IMR-90 (cell line): ENCODE results near the gene PTPN7. TPM values are rescaled to one million over a fixed set of nuclear protein-coding genes. Genes with fewer than 3 reads are reported as not detected.

ENCODE experiments used
- ATAC-seq: fragments of 200-7000 bp; cut with Tn5 transposase; 2 replicates; pipeline ENCODE4 v1.9.1; 2020; ENCODE audit warnings: low read depth, mild to moderate bottlenecking, moderate library complexity
- BruUV-seq: library from RNA; stranded (reverse); fragments of 400-500 nt; replicated peaks from 2 replicates; lab custom pipeline; 2021; lab: Mats Ljungman, UMichigan
- CTCF ChIA-PET: fragments of 300-600 bp; formaldehyde crosslinking; extraction: SDS; loops from one replicate; lab custom pipeline; 2021; ENCODE audit warnings: antibody characterized with exemption; lab: Yijun Ruan, JAX
- POLR2A ChIA-PET: fragments of 300-600 bp; sonication (Branson Sonifier 250); formaldehyde crosslinking; loops from one replicate; lab custom pipeline; 2022; ENCODE audit warnings: antibody characterized with exemption; ENCODE audit not compliant: unreplicated experiment; lab: Charles Lee
- DNase-seq: peaks from one replicate; pipeline ENCODE4 v3.0.0; 2013
- H2AFZ ChIP-seq: replicated peaks from 2 replicates; pipeline ENCODE3; 2013; ENCODE audit warnings: low read length, mild to moderate bottlenecking; ENCODE audit not compliant: poor library complexity
- H2AK5ac ChIP-seq: 2 replicates; pipeline ENCODE4 v1.6.1; 2013; ENCODE audit warnings: low read depth, low read length, inconsistent platforms
- H2AK9ac ChIP-seq: replicated peaks from 2 replicates; pipeline ENCODE3; 2013; ENCODE audit warnings: mild to moderate bottlenecking, low read depth, low read length, moderate library complexity; ENCODE audit not compliant: poor library complexity
- H2BK120ac ChIP-seq: 2 replicates; pipeline ENCODE4 v1.6.1; 2013; ENCODE audit warnings: low read depth, low read length, inconsistent platforms
- H2BK15ac ChIP-seq: 3 replicates; pipeline ENCODE4 v1.6.1; 2013; ENCODE audit warnings: low read depth, low read length, inconsistent platforms
- H2BK20ac ChIP-seq: 2 replicates; pipeline ENCODE4 v1.6.1; 2013; ENCODE audit warnings: low read depth, mild to moderate bottlenecking, inconsistent platforms, low read length, moderate library complexity
- H2BK5ac ChIP-seq: 2 replicates; pipeline ENCODE4 v1.6.1; 2013; ENCODE audit warnings: mild to moderate bottlenecking, low read depth, low read length, inconsistent platforms; ENCODE audit not compliant: poor library complexity, severe bottlenecking
- H3K14ac ChIP-seq: replicated peaks from 2 replicates; pipeline ENCODE4 v1.6.1; 2013; ENCODE audit warnings: low read depth, low read length, inconsistent platforms
- H3K18ac ChIP-seq: 2 replicates; pipeline ENCODE4 v1.6.1; 2013; ENCODE audit warnings: low read depth, low read length, control low read depth
- H3K23ac ChIP-seq: 2 replicates; pipeline ENCODE4 v1.6.1; 2013; ENCODE audit warnings: low read depth, low read length, inconsistent platforms
- H3K27ac ChIP-seq: 2 replicates; pipeline ENCODE4 v1.5.1; 2013; ENCODE audit warnings: mild to moderate bottlenecking, control low read depth, low read length; ENCODE audit not compliant: insufficient read depth
- H3K27me3 ChIP-seq: 2 replicates; pipeline ENCODE4 v1.6.1; 2013; ENCODE audit warnings: low read length; ENCODE audit not compliant: control insufficient read depth, insufficient read depth
- H3K36me3 ChIP-seq: 2 replicates; pipeline ENCODE4 v1.6.1; 2013; ENCODE audit warnings: low read length, mixed read lengths; ENCODE audit not compliant: control insufficient read depth, insufficient read depth
- H3K4ac ChIP-seq: 2 replicates; pipeline ENCODE4 v1.6.1; 2013; ENCODE audit warnings: low read depth, low read length, inconsistent platforms
- H3K4me1 ChIP-seq: 2 replicates; pipeline ENCODE4 v1.6.1; 2013; ENCODE audit warnings: low read length, mixed read lengths; ENCODE audit not compliant: control insufficient read depth, insufficient read depth
- H3K4me2 ChIP-seq: 2 replicates; pipeline ENCODE4 v1.6.1; 2013; ENCODE audit warnings: low read depth, mild to moderate bottlenecking, control low read depth, low read length, moderate library complexity
- H3K4me3 ChIP-seq: 2 replicates; pipeline ENCODE4 v1.5.1; 2013; ENCODE audit warnings: low read depth, mild to moderate bottlenecking, control low read depth, low read length, moderate library complexity; ENCODE audit not compliant: insufficient read depth
- H3K56ac ChIP-seq: 2 replicates; pipeline ENCODE4 v1.6.1; 2013; ENCODE audit warnings: low read length, inconsistent platforms; ENCODE audit not compliant: insufficient read depth; ENCODE audit errors: extremely low read depth
- H3K79me1 ChIP-seq, 2 experiments: 2 replicates each; pipeline ENCODE4 v1.6.1; 2013; ENCODE audit warnings: low read length in 2 of 2, inconsistent platforms in 1 of 2, low read depth in 1 of 2
- H3K9ac ChIP-seq: 2 replicates; pipeline ENCODE4 v1.6.1; 2013; ENCODE audit warnings: low read depth, low read length, control low read depth
- H3K9me1 ChIP-seq: 2 replicates; pipeline ENCODE4 v1.6.1; 2013; ENCODE audit warnings: low read length, inconsistent platforms; ENCODE audit not compliant: insufficient read depth
- H3K9me3 ChIP-seq: 2 replicates; pipeline ENCODE4 v1.6.1; 2013; ENCODE audit warnings: low read length; ENCODE audit not compliant: control insufficient read depth, insufficient read depth
- H4K20me1 ChIP-seq: 2 replicates; pipeline ENCODE4 v1.6.1; 2013; ENCODE audit warnings: low read length, inconsistent platforms; ENCODE audit not compliant: insufficient read depth
- H4K5ac ChIP-seq: 2 replicates; pipeline ENCODE4 v1.6.1; 2013; ENCODE audit warnings: mild to moderate bottlenecking, low read depth, low read length, control low read depth
- H4K8ac ChIP-seq, 2 experiments: 2 replicates each; pipeline ENCODE4 v1.6.1; 2013; ENCODE audit warnings: low read depth in 2 of 2, low read length in 2 of 2, control low read depth in 1 of 2, inconsistent platforms in 1 of 2
- H4K91ac ChIP-seq: 2 replicates; pipeline ENCODE4 v1.6.1; 2013; ENCODE audit warnings: low read depth, low read length, inconsistent platforms; ENCODE audit not compliant: insufficient read depth
- BHLHE40 ChIP-seq: fragments of 150-350 bp; IDR thresholded peaks from 2 replicates; pipeline ENCODE4 v1.6.1; 2016; ENCODE audit warnings: mild to moderate bottlenecking, low read depth, low read length
- CEBPB ChIP-seq: IDR thresholded peaks from 2 replicates; pipeline ENCODE4 v1.6.1; 2012; ENCODE audit warnings: low read depth, low read length, improper control_type of control experiment
- CHD1 ChIP-seq: IDR thresholded peaks from 2 replicates; pipeline ENCODE4 v1.6.1; 2012; ENCODE audit warnings: low read depth, low read length, improper control_type of control experiment
- CTCF ChIP-seq: conservative IDR thresholded peaks from 2 replicates; pipeline ENCODE4 v1.5.1; 2012; ENCODE audit warnings: mild to moderate bottlenecking, low read depth, low read length, improper control_type of control experiment
- ELK1 ChIP-seq: fragments of 150-350 bp; IDR thresholded peaks from 2 replicates; pipeline ENCODE4 v1.6.1; 2016; ENCODE audit warnings: low read depth, mild to moderate bottlenecking, low read length, moderate library complexity, borderline replicate concordance
- FOS ChIP-seq: fragments of 150-350 bp; IDR thresholded peaks from 2 replicates; pipeline ENCODE4 v1.6.1; 2016; ENCODE audit warnings: low read depth, low read length
- MAFK ChIP-seq: IDR thresholded peaks from 2 replicates; pipeline ENCODE4 v1.6.1; 2012; ENCODE audit warnings: low read depth, low read length, improper control_type of control experiment
- MAZ ChIP-seq: IDR thresholded peaks from 2 replicates; pipeline ENCODE4 v1.6.1; 2012; ENCODE audit warnings: low read depth, mild to moderate bottlenecking, low read length, improper control_type of control experiment, moderate library complexity, borderline replicate concordance
- MXI1 ChIP-seq: IDR thresholded peaks from 2 replicates; pipeline ENCODE4 v1.6.1; 2012; ENCODE audit warnings: low read depth, mild to moderate bottlenecking, low read length, moderate library complexity, borderline replicate concordance
- NFE2L2 ChIP-seq: fragments of 150-350 bp; IDR thresholded peaks from 2 replicates; pipeline ENCODE4 v1.6.1; 2016; ENCODE audit warnings: low read depth, mild to moderate bottlenecking, low read length
- POLR2A ChIP-seq: IDR thresholded peaks from 2 replicates; pipeline ENCODE4 v1.6.1; 2012; ENCODE audit warnings: mild to moderate bottlenecking, low read depth, low read length
- RFX5 ChIP-seq: IDR thresholded peaks from 2 replicates; pipeline ENCODE4 v1.8.0; 2012; ENCODE audit warnings: low read depth, mild to moderate bottlenecking, low read length, moderate library complexity
- SMC3 ChIP-seq: fragments of 150-350 bp; IDR thresholded peaks from 2 replicates; pipeline ENCODE4 v1.6.1; 2016; ENCODE audit warnings: low read depth, mild to moderate bottlenecking, antibody characterized with exemption, low read length, moderate library complexity
- USF2 ChIP-seq: fragments of 150-350 bp; IDR thresholded peaks from 2 replicates; pipeline ENCODE4 v1.6.1; 2017; ENCODE audit warnings: mild to moderate bottlenecking, antibody characterized with exemption, low read length, low read depth
- WGBS, 2 experiments: methylation state at CpG; one replicate each; pipeline versions ENCODE4 v1.1.5 to v1.1.7; 2013; ENCODE audit warnings: missing lambda C conversion rate in 2 of 2; ENCODE audit not compliant: insufficient read length in 1 of 2; ENCODE audit errors: extremely low coverage in 2 of 2; 5-methylcytosine and 5-hydroxymethylcytosine counted together
- dilution Hi-C: fragments of 300-500 bp; cut with HindIII; formaldehyde crosslinking; loops from one replicate; pipeline ENCODE4 v1.14.3; 2018; ENCODE audit warnings: low sequenced_read_pairs; ENCODE audit not compliant: unreplicated experiment
- in situ Hi-C: fragments of 300-500 bp; cut with MboI; formaldehyde crosslinking; loops from 3 replicates; pipeline ENCODE4 v1.14.3; 2019; ENCODE audit warnings: low sequenced_read_pairs, inconsistent platforms, mixed read lengths
- intact Hi-C: fragments of 100-400 bp; cut with micrococcal nuclease; formaldehyde crosslinking; loops from 2 replicates; pipeline ENCODE4 v1.10.0; 2022
- polyA plus RNA-seq, 3 experiments: library from polyadenylated mRNA; depleted of rRNA; stranded (reverse); fragments of >200 nt; gene quantifications; 2 replicates each; pipeline ENCODE4 v1.2.3, GENCODE V29; 2012; ENCODE audit warnings: low replicate concordance in 1 of 3
- total RNA-seq: library from RNA; depleted of rRNA; stranded (reverse); fragments of >200 nt; gene quantifications from 2 replicates; pipeline ENCODE4 v1.2.3, GENCODE V29; 2012

Gene PTPN7
- total and polyA plus RNA-seq, 2 of the 4 experiments (the other 2 are of a cell fraction) = 0.05 TPM; not detected in 1

GRCh38 chr1:202150602-202151001 is 9.8 kb downstream of the PTPN7 start:
- Histone ChIP-seq H3K4ac (no peak overlapping the region), H3K4me2 (no peak overlapping the region), H3K14ac (no peak overlapping the region), H3K9ac (no peak overlapping the region), H4K8ac (no peak overlapping the region), H3K36me3 (no peaks in the 10 kb centered on the region), H3K79me1 (no peaks in the 10 kb centered on the region), H3K27ac (no peak overlapping the region), H4K20me1 (no peaks in the 10 kb centered on the region), H3K18ac (no peak overlapping the region), H3K23ac (no peak overlapping the region), H3K27me3 (peaks cover 22% of the 10 kb centered on the region), H3K56ac (no peak overlapping the region), H2AK5ac (no peak overlapping the region), H4K91ac (no peak overlapping the region), H2BK20ac (no peak overlapping the region), H2BK5ac (no peak overlapping the region), H2AFZ (no peak overlapping the region), H2BK15ac (no peak overlapping the region), H3K9me1 (no peaks in the 10 kb centered on the region), H3K9me3 (no peaks in the 10 kb centered on the region), H3K4me3 (no peak overlapping the region), H2AK9ac (no peak overlapping the region), H3K4me1 (no peaks in the 10 kb centered on the region), H4K5ac (no peak overlapping the region), H2BK120ac (no peak overlapping the region)
- intact Hi-C loops = no loop called here
- dilution Hi-C loops = no loop called here
- in situ Hi-C loops = no loop called here
- no TSS peak for BruUV-seq
- TF ChIP-seq FOS (no peak), ELK1 (no peak), RFX5 (no peak), MAZ (no peak), CTCF (no peak), USF2 (no peak), MXI1 (no peak), SMC3 (no peak), CEBPB (no peak), BHLHE40 (no peak), POLR2A (no peak), MAFK (no peak), NFE2L2 (no peak), CHD1 (no peak)
- CTCF ChIA-PET = no interaction called here
- ATAC-seq (no peak), DNase-seq (no peak)
- 68% methylated on average over 6 of the region's 8 CpGs; no CpG with 5 or more reads in 1 of the 2 experiments for WGBS, 2 experiments
- POLR2A ChIA-PET = no interaction called here
